ENCODE results near the gene COL9A3.
A peak's percentile ranks its signal among the peaks of the same experiment; 100 is the strongest.

Gene COL9A3

GRCh38 chr20:62778601-62779416, 38.0 kb upstream of the COL9A3 start:
- DNase-seq (ENCODE audit: low read depth, low spot score) = no peak

GRCh38 chr20:62779417-62779685, 37.5 kb upstream of the COL9A3 start:
- no peak for DNase-seq (ENCODE audit: low read depth, low spot score)

- no peak for DNase-seq (ENCODE audit: low read depth, low spot score)
Observed at GRCh38 chr20:62780204-62780603, 36.6 kb upstream of the COL9A3 start.

- DNase-seq (ENCODE audit: low read depth, low spot score) = no peak
Observed at GRCh38 chr20:62780696-62781095, 36.2 kb upstream of the COL9A3 start.

- no peak for DNase-seq (ENCODE audit: low read depth, low spot score)
Observed at GRCh38 chr20:62782149-62782892, 34.5 kb upstream of the COL9A3 start.

- DNase-seq (ENCODE audit: low read depth, low spot score) = no peak
Observed at GRCh38 chr20:62782893-62783278, 34.0 kb upstream of the COL9A3 start.

GRCh38 chr20:62784497-62784896, 32.4 kb upstream of the COL9A3 start:
- DNase-seq (ENCODE audit: low read depth, low spot score) = no peak

GRCh38 chr20:62785393-62785792, 31.5 kb upstream of the COL9A3 start:
- no peak for DNase-seq (ENCODE audit: low read depth, low spot score)

- no peak for DNase-seq (ENCODE audit: low read depth, low spot score)
Observed at GRCh38 chr20:62786157-62786556, 30.7 kb upstream of the COL9A3 start.

GRCh38 chr20:62787321-62787720, 29.5 kb upstream of the COL9A3 start:
- no peak for DNase-seq (ENCODE audit: low read depth, low spot score)

- DNase-seq (ENCODE audit: low read depth, low spot score) = no peak
Observed at GRCh38 chr20:62787866-62788265, 29.0 kb upstream of the COL9A3 start.

- no peak for DNase-seq (ENCODE audit: low read depth, low spot score)
Observed at GRCh38 chr20:62788607-62789006, 28.2 kb upstream of the COL9A3 start.

- DNase-seq (ENCODE audit: low read depth, low spot score) = no peak
Observed at GRCh38 chr20:62790075-62790474, 26.8 kb upstream of the COL9A3 start.

- peak; percentile 64 for DNase-seq (ENCODE audit: low read depth, low spot score)
Observed at GRCh38 chr20:62791301-62792181, 25.3 kb upstream of the COL9A3 start.

GRCh38 chr20:62792182-62792939, 24.5 kb upstream of the COL9A3 start:
- DNase-seq (ENCODE audit: low read depth, low spot score) = no peak

- DNase-seq (ENCODE audit: low read depth, low spot score) = no peak
Observed at GRCh38 chr20:62792940-62793756, 23.7 kb upstream of the COL9A3 start.

GRCh38 chr20:62793757-62794006, 23.2 kb upstream of the COL9A3 start:
- no peak for DNase-seq (ENCODE audit: low read depth, low spot score)

- DNase-seq (ENCODE audit: low read depth, low spot score) = peak; percentile 83
Observed at GRCh38 chr20:62794007-62794724, 22.7 kb upstream of the COL9A3 start.

GRCh38 chr20:62795023-62795761, 21.7 kb upstream of the COL9A3 start:
- DNase-seq (ENCODE audit: low read depth, low spot score) = no peak

All from brain pericyte (primary cell).